ENCODE measurements around the gene WDPCP.

The WDPCP gene

GRCh38 chr2:63071664-63072063, 516.6 kb downstream of the WDPCP start:
- no peak overlapping the region for H3K27ac ChIP-seq
- DNase-seq (ENCODE audit: low read depth, low spot score), result no peak
